Dermis microvascular lymphatic vessel endothelial cell (primary cell): ENCODE measurements around the gene ADAMTS2. TPM values are rescaled to one million over a fixed set of nuclear protein-coding genes. Genes with fewer than 3 reads are reported as not detected.

Source experiments
- DNase-seq, 2 donors: peaks; one replicate each; pipeline versions ENCODE4 v3.0.0 to v3.0.0-alpha.2; 2010; ENCODE audit warnings: low read depth in 2 of 2
- total RNA-seq: library from RNA; depleted of rRNA; stranded (reverse); fragments of >200 nt; gene quantifications from 2 replicates; pipeline ENCODE4 v1.2.1, GENCODE V29; 2014

The ADAMTS2 gene
- total RNA-seq, 1 donor from 2014 or later, result not detected

DNA sequence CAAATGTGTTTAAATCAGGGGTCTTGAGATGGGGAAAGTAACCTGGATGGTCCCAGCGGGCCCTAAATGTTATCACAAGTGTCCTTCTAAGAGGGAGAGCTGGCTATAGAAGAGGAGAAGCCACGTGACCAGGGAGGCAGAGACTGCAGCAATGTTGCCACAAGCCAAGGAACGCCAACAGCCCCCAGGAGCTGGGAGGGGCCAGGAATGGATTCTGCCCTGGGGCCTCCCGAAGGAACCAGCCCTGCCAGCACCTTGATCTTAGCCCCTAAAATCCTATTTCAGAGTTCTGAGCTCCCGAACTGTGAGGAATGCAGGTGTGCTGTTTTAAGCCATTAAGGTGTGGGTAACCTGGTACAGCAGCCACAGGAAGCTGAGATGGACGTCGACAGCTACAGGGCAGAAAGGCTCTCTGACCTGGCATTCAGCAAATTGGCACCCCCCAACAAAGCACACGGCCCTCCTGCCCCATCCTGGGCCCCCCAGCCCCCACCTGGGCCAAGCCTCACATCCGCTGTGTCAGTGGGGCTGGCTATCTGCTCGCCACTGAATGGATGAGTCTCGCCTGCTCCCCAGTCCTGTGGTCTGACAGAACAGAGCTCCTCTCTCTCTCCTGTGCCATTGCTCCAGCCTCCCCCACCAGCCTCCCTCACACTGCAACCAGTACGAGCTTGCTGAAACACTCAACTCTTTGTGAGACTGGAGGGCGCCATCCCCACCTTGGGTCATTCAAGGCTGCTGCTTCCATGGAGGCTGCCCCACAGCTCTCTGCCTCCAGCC is 78.8 kb downstream of the ADAMTS2 start:
- DNase-seq, result no peak

- no peak for DNase-seq
Measured at GRCh38 chr5:179265514-179266290, 79.6 kb downstream of the ADAMTS2 start.

DNA sequence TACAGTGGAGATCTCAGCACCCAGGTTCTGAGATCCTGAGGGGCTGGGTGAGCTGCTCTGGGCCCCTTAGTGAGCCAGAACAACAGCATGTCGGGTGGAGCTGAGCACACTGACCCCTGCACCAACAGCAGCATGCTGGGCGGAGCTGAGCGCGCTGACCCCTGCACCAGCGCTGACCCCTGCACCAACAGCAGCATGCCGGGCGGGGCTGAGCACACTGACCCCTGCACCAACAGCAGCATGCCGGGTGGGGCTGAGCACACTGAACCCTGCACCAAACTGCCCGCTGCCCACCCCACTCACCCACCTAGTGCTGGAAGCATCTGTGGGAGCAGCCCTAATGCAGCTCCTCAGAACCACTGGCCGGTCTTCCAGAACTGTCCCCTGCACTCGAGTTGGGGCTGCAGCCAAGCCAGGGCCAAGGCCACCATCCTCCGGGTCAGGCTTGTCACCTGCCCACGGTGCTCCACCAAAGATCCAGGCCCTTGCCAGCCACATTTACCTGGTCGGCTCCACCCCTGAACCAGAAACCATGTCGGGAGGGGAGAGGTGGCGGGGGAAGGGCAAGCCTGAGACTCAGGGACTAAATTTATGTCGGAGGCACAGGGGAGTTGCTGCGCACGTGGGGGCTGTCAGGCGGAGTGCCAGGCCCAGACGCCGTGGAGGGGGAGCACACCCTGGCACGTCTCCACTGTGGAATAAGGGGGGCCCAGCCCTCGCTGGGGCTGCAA is 80.3 kb downstream of the ADAMTS2 start:
- no peak for DNase-seq

DNA sequence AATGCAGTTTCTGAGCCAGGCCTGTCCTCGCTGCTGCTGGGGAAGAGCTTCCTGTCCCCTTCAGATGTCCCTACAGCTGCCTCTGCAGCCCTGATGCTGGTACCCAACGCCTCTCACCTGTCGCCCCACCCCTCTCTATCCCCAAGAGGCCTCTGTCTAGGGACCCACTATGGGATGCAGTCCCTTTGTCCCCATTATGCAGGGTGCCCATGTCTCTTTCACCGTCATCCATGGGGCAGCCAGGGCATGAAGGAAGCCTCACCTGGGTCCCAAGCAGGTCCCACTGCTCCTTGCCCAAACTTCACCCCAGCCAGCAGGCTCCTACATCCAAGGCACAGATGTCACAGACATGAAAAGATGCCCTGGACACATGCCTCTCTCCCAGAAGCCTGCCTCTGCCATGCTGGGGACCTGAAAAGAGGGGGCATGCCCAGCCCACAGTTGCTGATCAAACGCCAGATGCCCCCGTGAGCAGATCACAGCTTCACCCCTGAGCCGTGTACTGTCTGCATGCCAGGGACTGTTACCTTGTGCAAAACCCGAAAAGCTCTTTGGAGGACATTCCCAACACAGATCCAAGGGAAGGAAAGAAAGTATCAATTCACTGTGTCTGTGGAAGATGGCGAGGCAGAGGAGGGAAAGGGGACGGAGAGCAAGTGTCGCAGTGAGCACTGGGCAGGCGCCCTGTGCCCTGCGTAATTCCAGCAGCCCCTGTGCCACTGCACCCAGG is 81.0 kb downstream of the ADAMTS2 start:
- DNase-seq, result no peak

DNA sequence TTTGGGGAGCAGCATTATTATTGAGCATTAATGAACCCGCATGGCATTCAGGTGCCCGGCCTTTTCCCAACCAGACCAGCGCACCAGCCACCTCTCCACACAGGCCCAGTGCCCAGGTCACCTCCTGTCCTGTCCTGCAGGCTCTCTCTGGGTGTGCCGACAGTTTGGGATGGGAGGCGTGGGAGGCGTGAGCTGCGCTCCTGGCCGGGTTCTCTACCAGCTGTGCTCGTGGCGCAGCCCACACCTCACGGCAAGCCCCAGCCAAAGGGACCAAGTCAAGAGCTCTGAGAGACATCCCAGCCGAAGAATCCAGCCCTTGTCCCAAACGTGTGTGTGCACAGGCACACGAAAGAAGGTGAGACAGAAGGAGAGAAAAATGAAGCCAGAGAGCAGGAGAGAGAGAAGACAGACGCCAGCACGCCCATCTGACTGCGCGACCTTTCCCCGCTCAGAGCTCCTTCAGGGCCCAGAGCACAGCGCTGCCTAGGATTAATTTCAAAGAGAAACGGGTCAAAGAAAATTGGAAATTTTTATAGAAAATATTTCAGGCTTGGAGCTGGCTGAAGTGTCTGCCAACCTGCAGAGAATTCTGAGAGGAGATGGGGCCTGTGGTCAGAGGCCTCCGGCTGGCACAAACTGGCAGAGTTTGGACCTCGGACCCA is 81.7 kb downstream of the ADAMTS2 start:
- no peak for DNase-seq

GRCh38 chr5:179262126-179262920 is 82.9 kb downstream of the ADAMTS2 start:
- no peak for DNase-seq

DNA sequence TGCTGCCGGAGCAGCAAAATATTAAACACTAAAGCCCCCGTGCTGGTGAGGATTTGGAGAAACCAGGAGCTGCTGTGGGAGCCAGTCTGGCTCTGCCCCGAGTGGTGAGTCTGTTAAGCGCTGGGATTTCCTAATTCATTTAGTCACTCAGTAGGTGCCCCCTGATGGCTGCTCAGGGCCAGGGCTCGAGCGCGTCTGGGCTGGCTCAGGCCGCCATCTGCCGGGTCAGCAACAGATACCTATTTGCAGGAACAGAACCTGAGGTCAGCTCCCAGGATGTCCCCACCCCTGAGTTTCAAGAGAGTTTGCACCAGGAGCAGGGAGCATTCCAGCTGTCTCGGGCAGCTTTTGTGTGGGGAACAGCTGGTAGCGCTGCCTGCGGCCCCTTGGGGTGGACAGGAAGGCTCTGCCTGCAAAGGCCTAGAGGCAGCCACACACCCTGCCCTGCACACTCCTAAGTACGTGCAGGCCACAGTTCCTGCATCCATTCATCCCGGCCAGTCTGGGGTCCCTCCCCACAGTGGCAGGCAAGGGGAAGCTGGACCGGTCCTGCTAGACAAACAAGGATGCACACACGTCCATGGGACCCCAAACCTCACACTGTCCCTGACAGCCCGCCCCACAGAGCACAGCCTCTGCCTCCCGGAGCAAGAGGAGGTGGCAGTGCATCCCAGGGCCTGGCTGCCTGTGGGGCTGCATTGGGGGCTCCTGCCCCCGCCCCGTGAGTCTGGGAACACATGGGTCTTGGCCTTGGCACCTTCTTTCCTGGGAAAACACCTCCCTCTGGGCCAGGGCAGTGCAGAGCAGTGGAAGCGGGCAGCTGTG is 83.7 kb downstream of the ADAMTS2 start:
- DNase-seq, result no peak

DNA sequence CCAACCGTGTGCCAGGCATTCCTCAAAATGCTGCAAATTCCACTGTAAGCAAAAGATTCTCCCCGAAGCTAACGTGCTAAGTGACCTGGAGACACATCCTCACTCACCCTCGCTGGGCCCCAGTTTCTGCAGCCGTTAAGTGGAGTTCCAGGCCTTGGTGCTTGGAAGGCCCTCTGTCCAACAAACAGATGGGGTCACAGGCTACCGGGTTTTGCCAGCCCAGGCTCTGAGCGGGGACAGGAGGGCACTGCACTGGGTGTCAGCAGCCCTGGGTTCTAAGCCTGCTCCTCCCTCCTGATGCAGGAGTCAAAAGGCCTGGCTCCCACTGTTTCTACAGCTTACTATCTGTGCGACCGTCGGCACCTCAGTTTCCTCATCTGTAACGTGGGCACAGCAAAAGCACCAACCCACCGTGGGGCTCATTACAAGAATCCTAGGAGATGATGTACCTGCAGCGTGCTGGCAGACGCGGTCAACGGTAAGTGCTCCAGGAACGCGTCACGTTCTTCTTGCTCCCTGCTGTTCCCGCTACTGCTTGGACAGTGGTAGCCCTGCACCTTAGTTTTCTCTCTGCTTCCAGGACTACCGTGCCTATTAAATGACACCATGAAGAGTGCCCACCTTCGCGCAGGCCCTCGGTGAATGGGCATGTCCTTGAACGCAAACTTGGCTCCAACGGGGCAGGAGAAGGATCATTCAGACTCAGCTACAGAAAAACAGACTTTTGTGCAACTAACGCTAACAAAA is 84.8 kb downstream of the ADAMTS2 start:
- no peak for DNase-seq

DNA sequence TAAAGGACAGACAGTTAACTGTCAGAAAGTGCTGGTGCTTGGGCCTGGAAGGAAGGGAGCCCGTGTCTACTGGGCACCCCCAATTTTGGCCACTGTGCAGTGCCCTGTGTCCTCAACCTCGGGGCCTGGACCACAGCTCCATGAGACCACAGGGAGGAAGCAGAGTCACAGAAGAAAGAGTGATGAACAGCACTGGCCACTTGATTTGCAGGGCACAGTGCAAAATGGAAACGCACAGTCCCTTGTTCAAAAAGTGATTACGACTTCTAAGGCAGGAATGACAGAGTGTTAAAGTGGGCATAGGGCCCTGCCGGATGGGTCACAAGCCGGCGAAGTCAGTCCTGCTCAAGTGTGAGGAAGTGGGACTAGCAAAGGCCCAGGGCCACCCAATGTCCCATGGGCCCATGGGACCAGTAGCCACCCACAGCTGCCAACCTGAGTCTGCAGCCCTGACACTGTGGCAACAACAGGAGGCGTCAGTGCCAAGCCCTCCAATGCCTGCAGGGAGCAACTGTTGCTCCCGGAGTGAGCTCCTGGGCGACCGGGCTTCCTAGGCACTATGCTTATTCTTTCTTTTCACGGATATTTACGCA is 85.4 kb downstream of the ADAMTS2 start:
- DNase-seq, result no peak

GRCh38 chr5:179258922-179259730 is 86.1 kb downstream of the ADAMTS2 start:
- no peak for DNase-seq

- no peak for DNase-seq
Measured at GRCh38 chr5:179258001-179258921, 87.0 kb downstream of the ADAMTS2 start.

GRCh38 chr5:179257176-179257682 is 88.0 kb downstream of the ADAMTS2 start:
- no peak for DNase-seq

DNA sequence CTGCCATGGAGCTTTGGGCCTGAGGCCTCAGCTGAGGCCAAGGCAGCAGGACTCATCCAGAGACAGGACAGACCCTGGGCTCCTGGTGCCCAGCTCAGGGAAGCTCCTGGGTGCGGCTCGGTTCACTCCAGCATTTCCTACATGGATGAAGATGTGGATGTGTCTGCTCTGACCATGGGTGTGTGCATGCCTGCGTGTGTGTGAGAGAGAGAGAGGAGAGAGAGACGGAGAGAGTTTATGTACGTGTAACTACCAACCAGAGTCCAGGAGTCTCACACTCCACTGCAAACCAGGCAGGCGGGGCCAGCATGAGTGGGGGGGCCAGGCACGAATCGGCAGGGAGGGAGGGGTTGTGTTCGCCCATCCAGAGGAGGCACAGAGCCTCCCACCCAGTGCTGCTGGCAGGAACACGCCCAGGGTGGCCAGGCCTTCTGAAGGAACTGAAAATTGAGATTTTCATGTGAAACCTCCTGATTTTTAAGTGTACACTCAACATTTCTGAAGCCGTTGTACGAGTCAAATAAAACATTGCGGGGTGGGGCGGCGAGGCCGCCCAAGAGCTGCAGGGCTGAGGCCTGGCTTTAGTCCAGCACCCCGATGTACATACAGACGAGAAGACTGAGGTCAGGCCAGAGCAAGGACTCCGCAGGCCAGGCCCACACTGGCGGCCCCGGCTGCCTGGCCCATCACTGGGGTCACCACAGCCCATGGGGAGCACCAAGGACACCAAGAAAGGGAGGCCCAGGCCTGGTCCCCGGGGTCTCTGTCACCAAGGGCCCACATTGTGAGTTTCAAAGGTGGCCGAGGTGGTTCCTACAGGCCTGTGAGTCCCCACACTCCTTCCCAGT is 88.7 kb downstream of the ADAMTS2 start:
- DNase-seq, result no peak

DNA sequence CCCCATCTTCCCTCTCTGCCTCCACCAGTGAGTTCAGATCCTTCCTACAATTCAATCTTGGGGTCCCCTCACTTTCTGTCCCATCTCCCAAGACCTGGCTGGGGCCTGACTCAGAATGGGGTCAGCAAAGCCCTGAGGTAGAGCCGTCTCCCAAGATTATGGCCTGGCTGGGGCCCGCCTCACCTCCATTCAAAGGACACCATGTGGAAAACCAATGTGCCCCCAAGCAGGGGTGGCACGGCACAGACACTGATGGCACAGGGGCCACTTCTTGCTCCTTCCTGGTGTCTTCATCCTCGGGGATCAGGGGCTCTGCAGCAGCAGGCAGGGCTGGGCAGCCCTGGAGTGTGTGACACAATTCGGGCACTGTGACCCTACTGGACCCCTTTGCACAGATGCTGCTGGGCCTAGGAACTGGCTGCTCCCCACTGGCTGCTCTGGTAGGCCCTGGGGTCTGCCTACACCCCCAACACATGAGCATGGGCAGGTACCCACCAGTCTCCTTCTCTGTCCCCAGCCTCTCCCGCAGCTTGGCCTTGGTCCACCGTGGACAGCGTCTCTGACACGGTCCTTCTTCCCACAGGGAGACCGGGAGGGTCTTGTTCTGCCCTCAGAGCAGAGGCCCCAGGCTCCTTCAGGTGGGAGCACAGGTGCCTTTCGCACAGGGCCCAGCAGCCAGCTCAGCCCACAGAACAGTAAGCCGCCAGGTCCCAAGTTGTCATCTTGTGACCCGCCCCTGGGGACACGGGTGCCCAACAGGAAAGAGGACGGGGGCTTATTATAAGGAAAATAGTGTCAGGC is 89.5 kb downstream of the ADAMTS2 start:
- no peak for DNase-seq
